Bone marrow (tissue), 2 donors: Measurements from ENCODE around the gene C2.

Source experiments
- DNase-seq, 2 donors: peaks; one replicate each; lab custom pipeline; 2025; lab: John Stamatoyannopoulos, UW

C2 gene

DNA sequence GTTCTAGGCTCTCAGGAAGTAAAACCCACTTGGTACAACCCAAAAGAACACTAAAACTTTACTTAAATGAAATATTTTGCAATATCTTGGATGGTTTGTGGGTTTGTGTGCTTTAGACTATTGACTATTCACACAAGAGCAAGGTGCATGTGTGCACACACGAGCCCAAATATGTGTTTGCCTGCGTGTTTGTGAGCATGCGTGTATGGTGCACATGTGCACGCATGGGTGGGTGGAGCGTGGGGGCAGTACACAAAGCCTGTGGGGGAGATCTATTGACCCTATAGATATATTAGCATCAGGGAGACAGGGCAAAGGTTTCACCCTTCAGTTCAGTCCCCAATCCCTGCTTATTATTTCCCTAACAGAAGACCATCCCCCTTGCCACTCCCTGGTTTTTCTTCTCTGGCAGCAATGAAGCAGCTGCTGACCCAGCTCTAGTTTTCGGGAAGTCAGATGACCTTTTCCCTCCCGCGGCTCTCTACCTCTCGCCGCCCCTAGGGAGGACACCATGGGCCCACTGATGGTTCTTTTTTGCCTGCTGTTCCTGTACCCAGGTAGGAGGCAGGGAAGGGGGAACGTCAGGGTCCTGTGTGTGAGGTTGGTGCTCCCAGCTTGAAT, at the start of gene C2:
Gene C2, plus strand, starts transcription at position 476 of the 621 bp plus-strand sequence. Its CDS starts 36 bp downstream, at position 512.
- no peak for DNase-seq

DNA sequence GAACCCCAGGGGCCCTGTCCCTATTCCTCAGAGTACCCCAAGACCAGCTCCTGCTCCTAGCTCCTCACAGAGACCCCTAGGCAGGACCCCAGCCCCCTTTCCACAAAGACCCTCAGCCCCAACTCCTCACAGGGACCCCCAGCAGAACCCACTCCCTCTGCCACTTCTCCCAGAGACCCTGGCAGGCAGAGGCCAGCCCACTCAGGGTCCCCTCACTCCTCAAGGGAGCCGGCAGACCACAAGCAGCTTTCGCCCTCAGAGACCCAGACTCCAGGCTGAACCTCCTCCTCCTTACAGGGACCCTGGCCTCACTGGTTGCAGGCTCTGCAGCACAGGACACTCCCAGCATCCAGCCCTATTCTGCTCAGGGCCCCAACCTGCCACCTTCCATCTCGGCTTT, 49.3 kb upstream of the C2 start:
- no peak for DNase-seq

DNA sequence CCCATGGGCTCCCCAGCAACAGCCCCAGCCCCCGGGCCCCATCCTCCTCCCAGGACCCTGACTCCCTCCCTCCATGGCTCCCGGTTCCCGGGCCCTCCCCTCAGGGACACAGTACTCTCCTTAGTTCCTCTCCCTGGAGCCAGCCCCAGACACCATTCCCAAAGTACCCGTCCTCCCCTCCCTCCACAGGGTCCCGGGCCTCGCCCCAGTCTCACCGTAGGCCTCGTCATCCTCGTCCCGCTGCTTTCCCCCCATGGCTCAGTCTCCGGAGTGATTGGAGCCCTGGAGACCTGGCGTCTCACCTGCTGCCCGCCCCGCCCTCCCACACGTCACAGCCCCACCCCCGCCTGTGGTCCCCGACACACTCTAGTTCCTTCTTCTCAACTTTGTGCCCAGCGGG, 48.8 kb upstream of the C2 start, which contains the start of gene SLC44A4:
Gene SLC44A4, minus strand, starts transcription at position 272 of the 400 bp plus-strand sequence. Its CDS starts 17 bp downstream, at position 255.
- DNase-seq: no peak

DNA sequence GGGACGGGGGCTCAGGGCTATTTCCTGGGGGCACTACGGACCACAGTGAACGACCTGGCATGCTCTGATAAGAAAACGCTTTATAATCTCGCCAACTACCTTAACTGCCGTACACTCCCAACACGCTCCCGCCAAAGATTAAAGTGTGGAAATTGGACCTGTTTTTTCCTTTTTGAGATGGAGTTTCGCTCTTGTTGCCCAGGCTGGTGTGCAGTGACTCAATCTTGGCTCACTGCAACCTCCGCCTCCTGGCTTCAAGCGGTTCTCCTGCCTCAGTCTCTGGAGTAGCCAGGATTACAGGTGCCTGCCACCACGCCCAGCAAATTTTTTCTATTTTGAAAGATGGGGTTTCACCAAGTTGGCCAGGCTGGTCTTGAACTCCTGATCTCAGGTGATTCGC, 48.4 kb upstream of the C2 start:
- DNase-seq: no peak

DNA sequence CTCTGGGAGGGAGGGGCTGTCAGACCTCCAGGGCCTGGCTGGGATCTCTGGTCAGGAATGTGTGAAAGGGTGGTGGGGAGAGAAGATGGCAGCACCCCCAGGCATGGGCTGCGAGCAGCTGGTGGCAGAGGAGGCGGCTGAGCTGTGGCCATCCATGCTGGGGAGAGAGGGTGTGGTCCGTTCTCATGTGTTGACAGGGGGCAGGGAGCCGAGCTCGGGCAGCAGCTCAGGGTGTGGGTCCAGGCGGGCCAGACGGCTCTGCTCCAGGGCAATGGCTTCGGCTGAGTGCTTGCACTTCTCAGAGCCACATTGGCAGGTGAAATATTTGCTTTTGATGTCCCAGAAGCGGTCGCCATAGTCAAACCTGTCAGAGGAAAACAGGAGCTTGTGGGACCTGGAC, 47.6 kb upstream of the C2 start:
- DNase-seq: no peak

DNA sequence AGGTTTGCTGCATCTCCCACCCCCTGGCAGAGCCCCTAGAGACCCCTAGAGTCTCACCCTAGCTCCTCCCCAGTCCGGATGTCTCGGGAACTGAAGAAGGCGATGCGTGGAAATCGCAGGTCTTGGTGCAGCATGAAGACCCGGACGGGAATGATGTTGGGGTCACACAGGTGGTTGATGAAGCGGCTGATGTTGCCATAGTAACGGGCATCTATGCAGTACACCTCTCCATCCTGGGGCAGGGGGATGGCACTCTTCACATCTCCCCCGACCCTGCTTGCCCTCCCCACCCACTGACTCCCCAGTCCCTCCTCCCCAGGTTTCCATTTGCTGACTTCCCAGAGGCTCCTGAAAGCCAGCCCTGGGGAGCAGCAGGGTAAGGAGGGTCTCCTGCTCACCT, 46.9 kb upstream of the C2 start:
- DNase-seq: no peak

DNA sequence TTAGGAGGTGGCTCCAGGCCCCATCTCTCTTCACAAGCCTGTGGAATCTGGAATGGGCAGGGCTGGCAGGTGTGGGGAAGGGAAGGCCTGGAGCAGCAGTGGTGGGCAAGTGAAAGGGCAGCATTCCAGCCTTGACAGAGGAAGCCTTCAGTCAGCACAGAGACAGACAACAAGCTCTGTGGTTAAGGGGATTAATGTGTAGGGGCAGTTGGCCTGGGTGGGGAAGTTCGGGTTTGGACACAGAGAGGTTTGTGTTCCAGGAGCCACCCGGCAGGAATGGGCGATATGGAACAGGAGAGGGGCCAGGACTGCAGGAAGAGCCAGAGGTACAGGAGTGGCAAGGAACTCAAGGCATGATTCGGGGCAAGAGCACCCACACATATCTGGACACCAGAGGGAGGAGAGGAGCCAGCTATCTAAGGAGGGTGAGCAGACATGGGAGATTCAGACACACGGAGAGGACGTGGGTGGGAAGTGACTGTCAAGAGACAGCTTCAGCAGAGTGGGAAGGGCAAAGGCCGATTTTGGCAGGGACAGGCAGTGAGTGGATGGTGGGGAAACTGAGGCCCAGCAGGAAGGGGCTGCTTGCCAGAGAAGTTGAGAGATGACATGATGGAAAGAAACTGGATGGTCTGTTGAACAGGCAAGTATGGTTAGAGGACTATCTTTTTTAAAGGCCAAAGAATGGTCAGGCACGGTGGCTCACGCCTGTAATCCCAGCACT, 46.2 kb upstream of the C2 start:
- no peak for DNase-seq

DNA sequence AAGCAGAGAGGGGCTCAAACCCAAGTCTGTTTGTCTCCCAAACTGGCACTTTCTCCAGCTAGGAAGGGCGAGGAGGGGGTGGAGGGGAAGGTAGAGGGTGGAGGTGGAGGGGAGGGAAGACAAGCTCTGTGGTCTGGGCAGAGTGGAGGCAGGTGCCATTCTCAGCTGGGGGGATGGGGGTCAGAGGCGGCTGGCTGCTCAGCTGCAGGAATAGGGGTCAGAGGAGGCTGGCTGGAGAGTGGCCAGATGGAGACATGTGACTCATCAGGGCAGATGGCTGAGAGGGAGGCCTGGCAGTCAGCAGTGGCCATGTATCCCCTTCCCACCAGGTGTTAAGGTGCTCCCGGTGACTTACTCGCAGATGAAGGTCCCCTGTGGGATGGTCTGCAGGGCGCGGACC, 45.2 kb upstream of the C2 start:
- no peak for DNase-seq

DNA sequence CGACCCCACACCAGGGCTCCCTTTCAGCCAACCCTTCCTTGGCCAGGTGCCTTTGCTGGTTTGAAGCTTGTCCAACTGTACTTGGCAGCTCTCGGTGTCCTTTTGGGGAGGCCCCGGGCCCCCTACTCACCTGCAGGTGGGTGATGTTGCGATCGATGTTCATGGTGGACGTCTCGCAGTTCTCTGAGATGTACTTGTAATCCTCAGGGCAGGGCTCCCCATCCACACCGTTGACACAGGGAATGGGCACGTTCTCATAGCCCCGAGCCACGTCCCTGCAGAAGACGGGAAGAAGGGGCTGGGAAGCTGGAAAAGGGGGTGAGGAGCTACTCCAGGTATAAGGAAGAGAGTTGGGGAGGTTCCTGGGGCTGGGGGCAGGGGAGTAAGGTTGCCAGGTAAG, 43.8 kb upstream of the C2 start:
- DNase-seq: no peak

DNA sequence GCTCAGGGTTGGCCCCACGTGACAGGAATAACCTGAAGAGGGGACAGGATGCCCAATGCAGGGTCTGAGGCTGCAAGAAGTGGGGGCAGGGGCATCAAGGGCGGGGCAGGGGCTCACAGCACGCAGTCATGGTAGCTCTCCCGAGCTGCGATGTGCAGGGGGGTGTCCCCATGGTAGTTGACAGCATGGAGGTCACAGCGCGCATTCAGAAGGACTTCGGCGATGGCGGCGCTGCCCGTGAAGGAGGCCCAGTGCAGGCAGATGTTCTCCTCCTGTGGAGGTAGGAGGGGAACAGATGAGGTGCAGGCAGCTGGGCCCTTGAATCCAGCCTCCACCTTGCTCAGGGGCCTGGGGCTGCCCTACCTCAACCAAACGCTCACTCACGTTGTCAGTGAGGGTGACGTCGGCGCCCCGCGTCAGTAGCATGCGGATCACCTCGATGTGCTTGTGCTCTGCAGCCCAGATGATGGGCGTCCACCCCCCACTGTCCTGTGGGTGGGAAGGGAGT, 42.9 kb upstream of the C2 start:
- DNase-seq: no peak

DNA sequence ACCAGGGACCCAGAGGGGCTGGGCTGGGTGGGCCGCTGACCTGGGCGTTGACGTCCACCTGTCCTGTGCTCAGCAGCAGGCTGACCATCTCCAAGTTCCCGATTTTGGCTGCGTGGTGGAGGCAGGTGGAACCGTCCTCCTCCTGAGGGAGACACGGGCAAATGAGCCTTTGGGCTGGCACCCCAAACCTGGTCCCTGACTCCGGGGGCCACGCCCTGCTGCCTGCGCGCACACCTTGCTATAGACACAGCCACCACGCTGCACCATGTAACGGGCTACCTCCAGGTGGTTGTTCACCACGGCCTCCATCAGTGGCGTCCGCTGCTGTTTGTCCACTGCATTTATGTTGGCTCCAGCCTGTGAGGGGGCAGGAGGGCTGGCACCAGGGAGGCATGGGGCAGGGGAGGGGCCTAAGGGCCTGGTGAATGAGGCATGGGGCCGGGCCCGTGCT, 41.0 kb upstream of the C2 start:
- DNase-seq: no peak

DNA sequence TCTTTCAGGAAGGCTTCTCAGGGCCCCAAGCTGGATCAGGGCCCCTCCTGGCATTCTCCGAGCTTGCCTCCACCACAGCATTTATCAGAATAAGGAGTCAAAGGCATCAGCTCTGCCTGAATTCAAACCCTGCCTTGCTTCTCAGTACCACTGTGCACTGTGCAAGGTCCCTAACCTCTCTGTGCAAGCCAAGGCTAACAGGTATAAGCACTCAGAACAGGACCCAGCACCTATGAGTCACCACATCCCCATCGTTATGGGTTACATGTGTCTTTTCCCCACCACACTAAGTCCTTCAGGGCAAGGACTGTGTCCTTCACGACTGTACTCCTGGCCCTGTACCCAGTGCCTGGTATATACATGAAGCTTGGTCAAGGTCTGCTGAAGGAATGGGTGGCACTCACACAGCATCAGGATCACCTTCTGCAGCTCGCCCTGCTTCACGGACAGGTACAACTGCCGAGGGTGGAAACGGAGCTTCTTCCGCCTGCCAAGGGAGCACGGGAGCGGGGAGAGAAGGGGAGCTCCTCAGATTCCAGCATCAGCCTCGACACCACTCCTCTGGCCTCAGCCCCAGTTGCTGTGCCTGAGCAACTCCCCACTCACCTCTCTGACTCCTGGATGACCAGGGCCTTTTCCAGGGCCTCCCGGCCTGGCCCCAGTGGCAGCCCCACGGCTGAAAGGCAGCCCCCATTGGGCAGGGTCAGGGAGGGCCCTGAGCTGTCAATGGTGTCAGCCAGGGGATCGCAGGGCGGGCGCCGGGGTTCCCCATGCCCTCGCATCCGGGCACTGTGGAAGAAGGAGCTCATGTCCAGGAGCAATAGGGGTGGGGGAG, 40.1 kb upstream of the C2 start:
- no peak for DNase-seq

DNA sequence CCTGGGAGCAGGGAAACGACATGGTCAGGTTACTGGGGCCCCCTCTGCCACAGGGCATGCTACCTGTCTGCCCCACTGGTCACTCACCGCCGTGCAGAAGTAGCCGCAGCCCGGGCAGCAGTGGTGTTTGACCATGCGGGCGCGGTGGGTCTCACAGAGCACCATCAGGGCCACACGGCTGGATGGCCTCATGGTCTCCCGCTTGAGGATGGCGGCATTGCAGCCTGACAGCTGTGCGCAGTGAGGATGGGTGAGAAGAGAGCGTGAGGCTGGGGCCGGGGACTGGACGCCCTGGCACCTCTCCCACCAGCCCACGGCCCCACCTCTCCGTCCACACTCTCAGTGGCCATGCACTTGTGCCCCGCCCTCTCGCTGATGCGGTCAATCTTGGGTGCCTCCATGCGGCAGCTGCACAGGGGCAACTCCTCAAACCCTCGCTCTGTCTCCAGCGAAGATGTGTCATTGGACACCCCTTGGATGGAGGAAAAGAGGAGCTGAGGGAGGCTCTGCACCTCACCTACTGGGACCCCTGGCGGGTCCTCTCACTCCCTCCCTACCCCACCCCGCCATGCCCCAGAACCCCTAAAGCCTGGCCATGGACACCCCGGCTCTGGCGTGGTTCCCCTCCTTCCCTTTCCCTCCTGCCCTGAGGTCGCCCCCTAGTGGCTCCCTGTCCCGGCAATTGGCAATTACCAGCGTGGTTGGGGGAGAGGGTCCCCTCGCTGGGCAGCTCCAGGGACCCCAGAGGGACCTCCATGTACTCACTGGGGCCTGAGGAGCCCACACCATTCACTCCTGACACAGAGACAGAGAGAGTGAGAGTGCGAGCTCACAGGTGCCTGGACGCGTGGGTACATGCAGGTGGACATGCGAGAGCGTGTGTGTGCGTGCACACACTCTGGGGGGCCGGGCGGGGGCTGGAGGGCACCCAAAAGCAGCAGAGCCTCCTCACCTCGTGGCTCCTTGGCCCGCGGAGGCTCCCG, 39.0 kb upstream of the C2 start:
- peak in 1 of 2 donors; percentile 12 for DNase-seq

DNA sequence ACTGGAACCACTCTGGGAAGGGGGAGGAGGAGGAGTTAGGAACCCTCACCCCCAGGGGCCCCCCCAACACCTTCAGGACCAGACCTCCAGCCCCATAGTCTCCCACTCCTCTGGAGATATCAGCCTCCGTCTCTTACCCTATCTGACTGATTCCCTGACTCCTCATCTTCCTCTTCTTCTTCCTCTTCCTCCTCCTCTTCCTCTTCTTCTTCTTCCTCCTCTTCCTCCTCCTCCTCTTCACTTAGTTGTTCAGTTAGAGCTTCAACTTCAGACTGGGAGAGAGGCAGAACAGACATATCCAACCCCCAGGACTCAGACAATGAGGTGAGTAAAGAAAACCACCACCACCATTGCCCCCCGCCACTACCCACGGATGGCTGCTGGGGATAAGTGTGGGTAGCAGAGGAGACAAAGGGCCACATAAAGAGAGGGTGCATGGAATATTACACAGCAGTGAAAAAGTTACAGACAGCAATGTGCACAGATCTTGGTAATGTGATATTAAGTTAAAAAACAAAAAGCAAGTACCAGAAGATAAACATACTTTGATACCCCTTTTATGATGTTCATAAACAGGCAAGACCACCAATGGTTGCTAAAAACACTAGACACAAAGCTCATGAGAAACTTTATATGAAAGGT, 38.1 kb upstream of the C2 start:
- no peak for DNase-seq

DNA sequence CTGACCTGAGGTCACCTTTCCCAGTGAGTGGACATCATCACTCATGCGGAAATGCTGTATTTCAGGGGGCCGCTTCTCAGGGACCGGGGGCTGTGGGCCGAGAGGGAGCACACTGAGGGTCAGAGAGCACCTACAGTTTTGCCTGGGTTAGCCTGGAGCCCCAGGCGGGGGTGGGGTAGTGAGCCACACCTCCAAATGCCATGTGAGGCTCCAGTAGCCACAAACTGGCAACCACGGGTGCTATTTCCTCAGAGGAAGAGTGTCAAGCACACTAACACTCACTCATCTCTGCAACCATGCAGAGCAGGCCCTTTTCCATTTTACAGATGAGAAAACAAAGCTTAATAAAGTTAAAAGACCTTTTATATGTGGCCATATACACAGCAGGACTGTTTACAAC, 34.7 kb upstream of the C2 start:
- DNase-seq: no peak

DNA sequence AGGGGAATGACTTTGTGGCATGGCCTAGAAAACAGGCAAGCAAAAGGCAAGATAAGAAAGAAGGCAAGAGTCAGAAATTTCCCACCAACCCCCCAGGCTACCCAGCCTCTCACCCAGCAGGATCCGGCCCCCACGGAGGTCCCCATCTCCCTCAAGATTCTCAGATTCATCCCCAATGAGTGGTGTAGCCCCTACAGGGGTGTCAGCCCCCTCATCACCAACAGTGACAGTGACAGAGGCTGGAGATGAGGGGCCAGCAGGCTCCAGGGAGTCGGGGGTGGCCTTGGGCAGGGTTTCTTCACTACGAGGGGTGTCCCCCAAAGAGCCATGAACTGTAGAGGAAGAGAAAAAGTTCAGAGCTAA, 31.0 kb upstream of the C2 start:
- no peak for DNase-seq

DNA sequence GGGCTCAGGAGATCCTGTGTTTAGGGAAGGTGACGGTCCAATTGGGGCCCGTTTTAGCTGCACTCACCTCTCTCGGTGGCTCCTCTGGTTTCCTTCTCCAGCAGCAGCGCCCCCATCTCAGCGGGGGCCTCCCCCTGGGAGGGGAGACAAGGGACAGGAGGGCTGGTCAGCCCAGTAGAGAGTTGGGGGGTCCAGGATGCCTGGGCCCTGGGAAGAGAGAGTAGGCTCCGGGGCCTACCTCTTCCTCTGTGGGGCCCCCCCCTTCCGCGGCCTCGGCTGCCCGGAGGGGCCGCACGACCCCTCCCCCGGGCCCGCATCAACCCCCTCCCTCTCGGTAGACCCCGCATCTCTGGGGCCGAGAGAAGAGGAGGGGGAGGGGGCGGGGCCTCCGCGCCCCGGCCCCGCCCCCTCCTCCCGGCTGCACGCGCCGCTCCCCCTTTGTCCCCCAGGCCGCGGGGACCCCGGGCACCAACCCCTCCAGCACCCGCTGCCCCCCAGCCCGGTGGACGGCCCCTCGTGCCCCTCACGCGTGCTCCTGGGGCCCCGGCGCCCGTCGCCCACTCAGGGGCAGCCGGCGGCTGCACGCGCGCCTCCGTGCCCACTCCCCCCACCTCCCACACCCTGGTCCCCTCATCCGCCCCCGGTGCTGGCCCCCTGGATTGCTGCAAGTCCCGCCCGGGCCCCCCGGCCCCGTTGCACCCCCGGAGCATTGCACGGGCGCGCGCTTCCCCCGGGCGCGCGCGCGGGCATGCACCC, 30.5 kb upstream of the C2 start:
- no peak for DNase-seq

DNA sequence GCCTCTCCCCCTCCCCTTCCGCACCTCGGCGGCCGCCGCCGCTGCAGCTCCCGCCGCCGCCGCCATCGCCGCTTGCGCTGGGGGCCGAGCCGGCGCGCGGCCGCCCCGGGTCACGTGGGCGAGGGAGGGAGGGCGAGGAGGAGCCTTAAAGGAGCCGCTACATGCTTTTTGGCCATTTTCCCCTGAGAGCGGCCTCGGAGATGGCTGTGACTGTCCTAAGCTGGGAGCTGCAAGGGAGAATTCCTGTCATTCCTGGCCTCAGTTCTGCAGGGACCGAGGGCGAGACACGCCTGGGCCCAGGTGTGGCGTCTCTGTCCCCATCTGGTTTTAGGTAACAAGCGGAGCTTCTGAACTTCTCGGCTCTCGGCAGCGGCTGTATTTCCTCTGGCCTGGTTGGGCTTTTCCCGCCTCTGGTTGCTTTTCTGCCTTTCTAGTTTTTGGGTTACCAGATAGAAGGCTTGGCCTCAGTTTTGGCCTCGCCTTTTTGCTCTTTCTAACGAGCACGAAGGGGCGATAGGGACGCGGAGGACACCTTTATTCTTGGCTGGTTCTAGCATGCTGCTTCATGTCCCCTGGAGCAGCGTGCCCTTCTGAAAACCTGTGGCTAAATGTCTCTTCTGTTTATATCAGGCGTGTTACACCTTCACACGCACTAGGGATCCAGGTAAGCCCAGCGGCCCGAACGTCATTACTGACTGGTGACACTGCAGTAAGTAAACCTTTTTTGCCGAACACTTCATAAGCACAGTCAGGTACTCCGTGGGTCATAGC, 29.7 kb upstream of the C2 start, which contains the start of gene EHMT2:
Gene EHMT2, minus strand, starts transcription at position 87 of the 771 bp plus-strand sequence. Its CDS starts 21 bp downstream, at position 66.
- DNase-seq: peak; percentile 49 to 60

DNA sequence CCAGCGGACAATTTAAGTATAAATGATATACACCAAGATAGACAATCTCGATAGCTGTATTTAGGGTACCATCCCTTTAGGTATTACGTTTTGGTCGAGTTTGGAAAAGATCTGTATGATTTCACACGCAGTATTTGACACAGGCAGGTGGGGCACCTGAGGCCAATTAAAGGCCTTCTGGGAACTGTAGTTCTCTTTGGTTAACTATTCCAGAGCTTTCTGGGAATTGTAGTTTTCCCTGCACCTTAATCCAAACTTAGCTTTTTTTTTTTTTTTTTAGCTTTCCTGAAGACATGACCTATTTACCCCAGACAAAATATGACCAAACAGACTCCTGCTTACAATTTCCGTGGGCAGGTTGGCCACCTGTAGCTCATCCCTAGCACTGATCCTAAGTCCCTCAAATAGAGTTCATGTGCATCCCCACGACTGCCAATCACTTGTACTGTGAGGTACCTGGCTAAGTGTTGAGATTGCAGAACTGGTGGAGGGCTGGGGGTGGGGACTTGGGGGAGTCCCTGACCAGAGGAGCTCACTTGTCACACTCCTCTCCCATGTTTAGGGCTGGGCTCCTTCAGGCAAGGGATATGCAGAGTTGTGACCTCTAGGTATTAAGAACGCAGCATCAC, 29.0 kb upstream of the C2 start:
- no peak for DNase-seq
